ENCODE results near the gene ZNF222.

ZNF222 gene
- total RNA-seq = 1.1 reads per million

GRCh38 chr19:44025217-44025936, at the start of gene ZNF222:
Gene ZNF222 (plus strand): TSS chr19:44025379. CDS start chr19:44025437, 58 bp downstream.
- peak; percentile 66 for DNase-seq

- DNase-seq = no peak
Measured at GRCh38 chr19:43976732-43977131, 48.4 kb upstream of the ZNF222 start.

- no peak for DNase-seq
Measured at GRCh38 chr19:43983544-43983911, 41.7 kb upstream of the ZNF222 start.

- peak; percentile 58 for DNase-seq
Measured at GRCh38 chr19:43983912-43984686, 41.1 kb upstream of the ZNF222 start, which contains the start of gene ZNF155. Gene ZNF155 (plus strand): TSS chr19:43984188. CDS start chr19:43988544, 4,356 bp downstream.

- DNase-seq = no peak
Measured at GRCh38 chr19:43984687-43985000, 40.5 kb upstream of the ZNF222 start.

GRCh38 chr19:43997631-43998290, 27.4 kb upstream of the ZNF222 start:
- no peak for DNase-seq

- DNase-seq = no peak
Measured at GRCh38 chr19:44002212-44002565, 23.0 kb upstream of the ZNF222 start.

- peak; percentile 75 for DNase-seq
Measured at GRCh38 chr19:44002566-44003460, 22.4 kb upstream of the ZNF222 start, which contains the start of gene ZNF230. Gene ZNF230 (plus strand): TSS chr19:44002957. CDS start chr19:44007079, 4,122 bp downstream.

GRCh38 chr19:44003461-44004009, 21.6 kb upstream of the ZNF222 start:
- no peak for DNase-seq

GRCh38 chr19:44005973-44006372, 19.2 kb upstream of the ZNF222 start:
- DNase-seq = no peak

- no peak for DNase-seq
Measured at GRCh38 chr19:44007473-44007872, 17.7 kb upstream of the ZNF222 start.

- no peak for DNase-seq
Measured at GRCh38 chr19:44010468-44010867, 14.7 kb upstream of the ZNF222 start.

GRCh38 chr19:44019498-44019897, 5.7 kb upstream of the ZNF222 start:
- no peak for DNase-seq

- DNase-seq = no peak
Measured at GRCh38 chr19:44021221-44021620, 4.0 kb upstream of the ZNF222 start.

GRCh38 chr19:44024900-44025216, 321 bp upstream of the ZNF222 start:
- no peak for DNase-seq

GRCh38 chr19:44026622-44027021, 1.4 kb downstream of the ZNF222 start:
- DNase-seq = no peak

GRCh38 chr19:44032001-44032610, 6.9 kb downstream of the ZNF222 start:
- no peak for DNase-seq

- DNase-seq = no peak
Measured at GRCh38 chr19:44042147-44042546, 17.0 kb downstream of the ZNF222 start.

- no peak for DNase-seq
Measured at GRCh38 chr19:44050740-44051649, 25.8 kb downstream of the ZNF222 start.

- DNase-seq = peak; percentile 39
Measured at GRCh38 chr19:44051650-44052402, 26.6 kb downstream of the ZNF222 start, which contains the start of gene ZNF223. Gene ZNF223 (plus strand): TSS chr19:44052036. CDS start chr19:44055177, 3,141 bp downstream.
